ENCODE data around the gene ISLR2. TPM values are rescaled to one million over a fixed set of nuclear protein-coding genes. Genes with fewer than 3 reads are reported as not detected.
A peak's percentile ranks its signal among the peaks of the same experiment; 100 is the strongest.

ISLR2 gene
- polyA plus RNA-seq, 10 donors = 2.3 to 6.8 (median 4.4) TPM

GRCh38 chr15:74175271-74176191 is 45.1 kb downstream of the ISLR2 start:
- no peak for DNase-seq

GRCh38 chr15:74176262-74177214 is 46.2 kb downstream of the ISLR2 start:
- DNase-seq = no peak

GRCh38 chr15:74178326-74179100 is 48.1 kb downstream of the ISLR2 start:
- no peak for DNase-seq

GRCh38 chr15:74179101-74179841 is 48.9 kb downstream of the ISLR2 start:
- peak in 1 of 3 donors; percentile 74 for DNase-seq

GRCh38 chr15:74179983-74180880 is 49.8 kb downstream of the ISLR2 start:
- DNase-seq = peak; percentile 73 to 92 (median 82)

GRCh38 chr15:74180881-74181602 is 50.7 kb downstream of the ISLR2 start:
- DNase-seq = no peak

GRCh38 chr15:74182131-74182530 is 51.7 kb downstream of the ISLR2 start:
- DNase-seq = no peak

- DNase-seq = no peak
Measured at GRCh38 chr15:74184582-74185091, 54.3 kb downstream of the ISLR2 start.

- no peak for DNase-seq
Measured at GRCh38 chr15:74185710-74186348, 55.4 kb downstream of the ISLR2 start.

Other genes starting within 250 kb of the ISLR2 start
- 10 to 100 TPM; 26.3 to 57.9 (median 34.6) TPM for gene LOXL1, start 204.1 kb upstream of the ISLR2 start, polyA plus RNA-seq (ENCODE audit: insufficient read length in 10 of 10)
- gene STOML1, start 138.3 kb upstream of the ISLR2 start, polyA plus RNA-seq (ENCODE audit: insufficient read length in 10 of 10) = 10 to 100 TPM; 19.1 to 34.5 (median 30.0) TPM
- 10 to 100 TPM; 22.6 to 36.4 (median 28.7) TPM for gene PML, start 135.9 kb upstream of the ISLR2 start, polyA plus RNA-seq (ENCODE audit: insufficient read length in 10 of 10)
- gene GOLGA6A, start 48.0 kb upstream of the ISLR2 start, polyA plus RNA-seq (ENCODE audit: insufficient read length in 10 of 10) = under 1 TPM in 8 of 10 donors, not detected in 2; 0.08 to 0.46 (median 0.15) TPM
- 100 to 1,000 TPM; 131 to 259 (median 181) TPM for gene ISLR, start 43.1 kb downstream of the ISLR2 start, polyA plus RNA-seq (ENCODE audit: insufficient read length in 10 of 10)
- 1 to 10 TPM in 6 of 10 donors, under 1 TPM in 4; 0.58 to 1.9 (median 1.3) TPM for gene STRA6, start 72.2 kb downstream of the ISLR2 start, polyA plus RNA-seq (ENCODE audit: insufficient read length in 10 of 10)
- under 1 TPM in 3 of 10 donors, not detected in 7; 0.05 to 0.31 (median 0.19) TPM for gene CCDC33, start 105.7 kb downstream of the ISLR2 start, polyA plus RNA-seq (ENCODE audit: insufficient read length in 10 of 10)
- 1 to 10 TPM; 1.2 to 2.6 (median 1.9) TPM for gene CYP11A1, start 237.1 kb downstream of the ISLR2 start, polyA plus RNA-seq (ENCODE audit: insufficient read length in 10 of 10)

All from muscle of back (tissue), 11 donors.